ENCODE data around the gene UBXN10. TPM values are rescaled to one million over a fixed set of nuclear protein-coding genes. Genes with fewer than 3 reads are reported as not detected.

Gene UBXN10
- 1 to 10 TPM in 1 of 4 donors, under 1 TPM in 2, not detected in 1; 0.18 to 4.3 (median 0.19) TPM for total RNA-seq

DNA sequence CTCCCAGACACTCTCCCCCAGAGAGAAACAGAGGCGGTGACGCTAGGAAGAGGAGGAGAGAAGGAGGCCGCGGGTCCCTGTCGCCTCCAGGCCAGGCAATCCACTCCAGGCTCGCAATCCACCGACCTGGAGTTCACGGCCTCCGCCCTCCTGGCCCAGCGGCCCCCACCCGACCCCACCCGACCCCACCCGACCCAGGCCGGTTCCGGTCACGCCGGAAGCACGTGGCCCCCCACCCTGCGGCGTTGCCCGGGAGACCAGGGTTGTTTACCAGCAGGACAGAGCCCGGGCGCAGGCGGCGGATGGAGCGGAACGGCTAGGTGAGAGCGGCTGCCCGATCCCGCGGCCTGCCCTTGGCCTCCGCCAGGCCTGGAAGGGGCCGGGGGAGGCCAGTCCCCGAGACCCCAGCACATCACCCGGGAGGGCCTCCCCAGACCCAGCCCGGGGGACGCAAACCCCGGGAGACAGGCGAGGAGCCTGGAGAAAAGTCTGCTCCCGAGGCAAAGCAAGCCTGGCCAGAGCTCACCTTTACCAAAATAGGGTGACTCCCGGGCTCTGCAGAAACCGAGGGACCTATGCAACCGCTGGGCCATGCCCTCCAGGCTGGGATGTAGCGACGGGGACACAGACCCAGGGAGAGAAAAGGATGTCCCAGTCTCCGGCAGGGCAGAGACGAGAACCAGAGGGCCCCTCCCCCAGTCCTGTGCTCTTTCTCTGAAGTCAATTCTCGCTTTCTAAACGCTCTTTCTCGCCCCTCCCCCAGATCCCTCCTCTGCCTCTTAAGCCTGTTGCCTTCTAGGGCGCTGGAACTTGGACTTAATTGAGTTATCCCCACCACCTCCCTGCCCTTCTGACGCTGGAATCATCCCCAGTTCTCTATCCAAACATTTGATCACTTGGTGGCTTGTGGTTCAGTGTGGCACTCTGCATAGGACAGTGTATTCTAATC, at the start of gene UBXN10, which contains the start of gene PLA2G2C:
Gene UBXN10 (plus strand): TSS at position 263 of the 949 bp plus-strand sequence. CDS start 4,466 bp downstream, outside the sequence.
Gene PLA2G2C (minus strand): TSS at position 685 of the 949 bp plus-strand sequence. CDS start 9,155 bp downstream, outside the sequence.
- Histone ChIP-seq H3K36me3 (no peaks in the 10 kb centered on the region), H3K27me3 (peaks cover 6 to 41% (median 22%) of the 10 kb centered on the region in 3 donors), H3K9me3 (no peaks in the 10 kb centered on the region), H3K4me3 (peak within 1 kb of the TSS; percentile 25 to 49 (median 33)), H3K27ac (peak within 1 kb of the TSS in 1 of 4 donors; percentile 69), H3K4me1 (peaks cover 7 to 8% of the 10 kb centered on the region in 2 donors)
- intact Hi-C loops (cut with DNase I; ENCODE audit: low total_unique reads) (no loop called here), in situ Hi-C loops (cut with MboI; ENCODE audit: low sequenced_read_pairs in 4 of 4) (no loop called here)
- no peak for TF ChIP-seq POLR2A (IDR thresholded peaks at IDR 0.05)
- no peak for TF ChIP-seq CTCF (IDR thresholded peaks at IDR 0.05 in 4 of 5, conservative IDR thresholded peaks at IDR 0.05 in 1 of 5)
- peak in 1 of 2 donors; percentile 31 for ATAC-seq
- peak in 1 of 2 donors; percentile 21 for DNase-seq

- no peaks in the 10 kb centered on the region for H3K4me1 ChIP-seq
- in situ Hi-C loops (cut with MboI; ENCODE audit: low sequenced_read_pairs in 4 of 4) (no loop called here), intact Hi-C loops (cut with DNase I; ENCODE audit: low total_unique reads) (no loop called here)
- H3K4me3 ChIP-seq: no peak overlapping the region
- no peak for TF ChIP-seq CTCF (IDR thresholded peaks at IDR 0.05 in 4 of 5, conservative IDR thresholded peaks at IDR 0.05 in 1 of 5)
- no peak for ATAC-seq
- no peaks in the 10 kb centered on the region for H3K36me3 ChIP-seq
- no peaks in the 10 kb centered on the region for H3K9me3 ChIP-seq
- no peak overlapping the region for H3K27ac ChIP-seq
- no peak for DNase-seq
- H3K27me3 ChIP-seq: no peaks in the 10 kb centered on the region
These were observed 49.6 kb upstream of the UBXN10 start for GRCh38 chr1:20136249-20136648.

DNA sequence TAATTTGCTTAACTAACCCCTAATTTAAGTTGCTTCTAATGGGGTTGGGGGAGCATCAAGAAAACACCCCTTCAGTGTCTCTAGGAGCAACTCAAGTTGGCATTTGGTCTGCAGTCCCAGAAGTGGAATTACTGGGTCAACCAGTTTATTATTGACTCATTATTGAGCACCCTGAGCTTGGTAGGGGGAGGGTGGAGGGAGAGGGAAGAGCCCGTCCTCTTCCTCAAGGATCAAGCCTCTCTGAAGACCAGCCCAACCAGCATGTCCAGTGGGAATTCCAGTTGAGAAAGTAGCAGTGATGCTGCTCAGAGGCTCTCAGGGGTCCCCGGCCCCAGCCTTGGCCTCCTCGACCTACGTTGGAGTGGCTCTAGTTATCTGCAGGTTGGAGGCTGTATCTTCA, 48.8 kb upstream of the UBXN10 start:
- H3K27me3 ChIP-seq: no peaks in the 10 kb centered on the region
- H3K4me3 ChIP-seq: no peak overlapping the region
- H3K27ac ChIP-seq: no peak overlapping the region
- no peaks in the 10 kb centered on the region for H3K9me3 ChIP-seq
- no peaks in the 10 kb centered on the region for H3K4me1 ChIP-seq
- ATAC-seq (no peak), DNase-seq (no peak)
- H3K36me3 ChIP-seq: no peaks in the 10 kb centered on the region
- intact Hi-C loops (cut with DNase I; ENCODE audit: low total_unique reads) (no loop called here), in situ Hi-C loops (cut with MboI; ENCODE audit: low sequenced_read_pairs in 4 of 4) (no loop called here)
- TF ChIP-seq POLR2A (IDR thresholded peaks at IDR 0.05) (no peak), CTCF (IDR thresholded peaks at IDR 0.05 in 4 of 5, conservative IDR thresholded peaks at IDR 0.05 in 1 of 5) (no peak)

DNA sequence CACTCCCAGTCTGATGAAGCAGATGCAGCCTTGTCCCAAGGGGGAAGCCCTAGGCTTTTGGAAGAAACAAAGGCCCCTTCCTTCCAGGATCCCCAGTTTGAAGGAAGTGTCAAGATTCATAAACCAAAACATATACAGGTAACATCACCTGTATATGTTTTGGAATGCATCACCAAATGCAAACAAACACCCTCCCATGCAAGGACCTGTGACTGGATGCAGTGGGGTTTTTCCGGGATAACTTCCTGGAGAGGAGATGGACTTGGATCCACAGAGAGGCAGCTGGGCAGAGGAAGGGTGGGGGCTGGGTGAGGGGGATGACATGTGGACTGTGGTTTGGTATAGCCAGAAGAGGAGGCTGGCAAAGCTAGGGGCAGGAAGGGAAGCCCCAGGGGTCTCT, 48.3 kb upstream of the UBXN10 start:
- H3K9me3 ChIP-seq: no peaks in the 10 kb centered on the region
- H3K4me3 ChIP-seq: no peak overlapping the region
- in situ Hi-C loops (cut with MboI; ENCODE audit: low sequenced_read_pairs in 4 of 4): no loop called here
- intact Hi-C loops (cut with DNase I; ENCODE audit: low total_unique reads): no loop called here
- H3K4me1 ChIP-seq: no peaks in the 10 kb centered on the region
- no peaks in the 10 kb centered on the region for H3K36me3 ChIP-seq
- no peak overlapping the region for H3K27ac ChIP-seq
- no peaks in the 10 kb centered on the region for H3K27me3 ChIP-seq
- DNase-seq: no peak
- no peak for TF ChIP-seq CTCF (IDR thresholded peaks at IDR 0.05 in 4 of 5, conservative IDR thresholded peaks at IDR 0.05 in 1 of 5)
- TF ChIP-seq POLR2A (IDR thresholded peaks at IDR 0.05): no peak
- ATAC-seq: no peak
